Stimulated activated naive B cell treated with anti-CD40 and anti-IgM and Interleukin-4, amounts not matched to agents 10 μg/mL and 1 μg/mL and 100 μg/mL, for 72 hours (primary cell): ENCODE measurements around the gene LGR5.
"Not testable (repeated sequence)": the region's sequence is repeated elsewhere in the genome, so short reads cannot be mapped to it uniquely, and the experiment has no call there.

Experiments used
- ATAC-seq, 2 donors: fragments of 150-1000 bp; cut with Tn5 transposase; replicated peaks; 2 replicates each; pipeline ENCODE4 v1.10.0; 2021; ENCODE audit warnings: moderate library complexity in 1 of 2
- DNase-seq: peaks from one replicate; pipeline ENCODE4 v3.0.0; 2021
- H3K27ac Mint-ChIP-seq: one replicate; pipeline ENCODE4 v1.8.0; 2022; ENCODE audit warnings: mild to moderate bottlenecking, mixed read lengths
- H3K27me3 Mint-ChIP-seq, 2 donors: one replicate each; pipeline ENCODE4 v1.8.0; 2022; ENCODE audit warnings: mixed read lengths in 2 of 2
- H3K36me3 Mint-ChIP-seq, 2 donors: one replicate each; pipeline ENCODE4 v1.8.0; 2022; ENCODE audit warnings: mixed read lengths in 2 of 2, mild to moderate bottlenecking in 1 of 2
- H3K4me1 Mint-ChIP-seq, 2 donors: one replicate each; pipeline ENCODE4 v1.8.0; 2022; ENCODE audit warnings: mixed read lengths in 2 of 2, mild to moderate bottlenecking in 1 of 2
- H3K4me3 Mint-ChIP-seq, 2 donors: one replicate each; pipeline ENCODE4 v1.8.0; 2022; ENCODE audit warnings: mild to moderate bottlenecking in 2 of 2, mixed read lengths in 2 of 2, moderate library complexity in 1 of 2
- H3K9me3 Mint-ChIP-seq, 2 donors: one replicate each; pipeline ENCODE4 v1.8.0; 2022; ENCODE audit warnings: mixed read lengths in 2 of 2, mild to moderate bottlenecking in 1 of 2

Gene LGR5

DNA sequence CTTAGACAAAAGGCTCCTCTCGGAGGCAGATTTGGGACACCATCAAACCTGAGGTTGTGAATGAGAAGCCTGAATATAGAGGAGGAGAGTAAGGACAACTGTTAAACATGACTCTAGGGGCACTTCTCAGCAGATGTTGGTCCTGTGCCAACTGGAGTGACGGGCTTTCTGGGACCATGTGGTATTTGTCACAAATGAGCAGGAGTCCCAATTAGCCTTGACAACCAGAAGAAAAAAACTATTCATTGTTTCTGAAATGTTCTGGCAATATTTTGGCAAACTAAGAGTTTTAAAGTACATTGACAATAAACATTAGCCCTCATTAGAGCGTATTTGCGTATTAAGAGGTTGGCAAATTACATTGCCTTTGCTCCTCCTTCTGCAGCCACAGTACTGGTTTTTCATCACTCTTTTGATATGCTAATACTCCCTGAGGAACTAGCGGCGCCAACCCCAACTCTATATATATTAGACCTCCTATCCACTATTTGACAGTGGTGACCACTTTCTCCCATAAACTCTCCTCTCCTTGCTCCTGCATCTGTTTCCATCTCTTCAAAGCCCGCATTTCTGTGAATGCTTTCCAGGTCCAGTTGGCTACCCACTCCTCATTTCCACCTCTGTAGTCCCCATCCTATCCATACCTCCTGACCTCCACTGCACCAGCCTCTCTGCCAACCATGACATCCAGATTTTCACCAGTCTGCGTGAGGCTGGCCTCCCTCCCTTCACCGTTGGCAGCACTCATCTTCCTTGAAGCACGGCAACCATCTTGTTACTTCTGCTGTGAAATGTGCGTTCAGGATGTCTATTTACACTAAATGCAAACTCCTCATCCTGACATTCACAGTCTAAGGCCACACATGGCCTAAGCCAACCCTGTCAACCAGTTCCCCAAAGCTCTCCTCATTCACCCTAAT lies 123.3 kb downstream of the LGR5 start:
- Mint-ChIP-seq H3K9me3 (peaks cover 0 to 2% of the 10 kb centered on the region in 2 donors), H3K4me1 (no peaks in the 10 kb centered on the region), H3K4me3 (no peak overlapping the region), H3K27ac (no peak overlapping the region), H3K27me3 (no peaks in the 10 kb centered on the region), H3K36me3 (no peaks in the 10 kb centered on the region)
- ATAC-seq (no peak), DNase-seq (no peak)

DNA sequence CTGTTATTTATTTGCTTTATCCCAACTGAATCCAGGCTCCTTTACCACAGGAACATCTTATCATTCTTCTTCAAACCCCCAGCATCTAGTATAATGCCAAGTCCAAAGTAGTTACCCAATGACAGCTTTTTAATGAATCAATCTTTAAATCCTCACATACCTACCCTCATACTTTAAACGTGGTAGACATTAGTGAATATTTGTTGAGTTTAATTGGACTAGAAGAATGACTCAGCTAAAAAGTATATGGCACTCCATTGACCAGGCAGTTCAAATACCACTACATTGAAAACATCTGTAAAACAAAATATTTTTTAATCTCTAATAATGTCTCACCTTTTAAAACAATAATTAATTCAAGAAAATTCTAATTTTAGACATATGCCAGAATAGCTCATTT lies 125.9 kb downstream of the LGR5 start:
- no peak overlapping the region for H3K4me3 Mint-ChIP-seq
- no peaks in the 10 kb centered on the region for H3K36me3 Mint-ChIP-seq
- H3K27ac Mint-ChIP-seq = no peak overlapping the region
- no peaks in the 10 kb centered on the region for H3K4me1 Mint-ChIP-seq
- peaks cover 0 to 2% of the 10 kb centered on the region in 2 donors for H3K9me3 Mint-ChIP-seq
- no peak for ATAC-seq
- DNase-seq = no peak
- no peaks in the 10 kb centered on the region for H3K27me3 Mint-ChIP-seq

DNA sequence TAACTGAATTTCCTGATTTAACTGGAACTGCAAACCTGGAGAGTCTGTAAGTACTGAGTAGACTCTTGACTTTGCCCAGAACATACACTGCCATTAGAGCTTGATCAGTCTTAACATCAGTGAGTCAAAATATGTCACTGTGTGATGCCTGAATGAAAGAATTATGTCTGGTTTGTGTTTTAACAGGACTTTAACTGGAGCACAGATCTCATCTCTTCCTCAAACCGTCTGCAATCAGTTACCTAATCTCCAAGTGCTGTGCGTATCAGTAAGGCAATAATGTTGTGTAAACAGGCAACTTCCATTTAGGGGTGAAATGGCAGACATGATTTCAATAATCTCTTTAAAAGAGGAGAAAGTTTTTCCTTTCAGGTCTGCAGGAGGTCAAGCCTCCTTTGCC lies 127.1 kb downstream of the LGR5 start:
- Mint-ChIP-seq H3K36me3 (no peaks in the 10 kb centered on the region), H3K27ac (no peak overlapping the region), H3K9me3 (peaks cover 0 to 2% of the 10 kb centered on the region in 2 donors), H3K4me1 (no peaks in the 10 kb centered on the region), H3K27me3 (no peaks in the 10 kb centered on the region), H3K4me3 (no peak overlapping the region)
- DNase-seq (no peak), ATAC-seq (no peak)

DNA sequence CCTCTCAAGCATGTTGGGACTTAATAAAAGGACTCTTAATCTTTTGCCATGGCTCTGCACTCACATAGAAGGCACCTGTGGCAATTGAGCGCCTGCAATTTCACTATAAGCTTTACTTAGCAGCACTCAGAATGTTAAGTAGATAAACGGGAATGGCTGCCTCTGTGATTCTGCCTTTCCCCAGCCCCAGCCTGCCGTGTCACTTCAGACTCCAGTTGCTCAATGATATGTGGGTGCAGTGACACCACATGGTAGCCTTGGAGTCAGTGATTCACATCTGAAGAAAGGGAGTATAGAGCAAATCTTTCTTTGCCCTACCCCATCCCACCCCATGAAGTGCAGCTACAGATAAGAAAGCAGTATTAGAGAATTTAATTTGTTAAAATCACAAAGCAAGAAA lies 127.9 kb downstream of the LGR5 start:
- Mint-ChIP-seq H3K4me3 (no peak overlapping the region), H3K27ac (no peak overlapping the region), H3K36me3 (no peaks in the 10 kb centered on the region), H3K27me3 (no peaks in the 10 kb centered on the region), H3K4me1 (no peaks in the 10 kb centered on the region), H3K9me3 (peaks cover 0 to 2% of the 10 kb centered on the region in 2 donors)
- DNase-seq (no peak), ATAC-seq (no peak)

DNA sequence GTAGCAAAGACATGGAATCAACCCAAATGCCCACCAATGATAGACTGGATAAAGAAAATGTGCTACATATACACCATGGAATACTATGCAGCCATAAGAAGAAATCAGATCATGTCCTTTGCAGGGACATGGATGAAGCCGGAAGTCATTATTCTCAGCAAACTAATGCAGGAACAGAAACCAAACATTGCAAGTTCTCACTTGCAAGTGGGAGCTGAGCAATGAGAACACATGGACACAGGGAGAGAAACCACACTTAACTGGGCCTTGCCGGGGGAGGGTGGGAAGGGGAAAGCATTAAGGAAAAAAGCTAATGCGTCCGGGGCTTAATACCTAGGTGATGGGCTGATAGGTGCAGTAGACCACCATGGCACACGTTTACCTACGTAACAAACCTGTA lies 130.3 kb downstream of the LGR5 start:
- H3K9me3 Mint-ChIP-seq, H3K4me1 Mint-ChIP-seq, DNase-seq, H3K27me3 Mint-ChIP-seq, ATAC-seq, H3K27ac Mint-ChIP-seq, H3K36me3 Mint-ChIP-seq, H3K4me3 Mint-ChIP-seq: not testable (repeated sequence)

DNA sequence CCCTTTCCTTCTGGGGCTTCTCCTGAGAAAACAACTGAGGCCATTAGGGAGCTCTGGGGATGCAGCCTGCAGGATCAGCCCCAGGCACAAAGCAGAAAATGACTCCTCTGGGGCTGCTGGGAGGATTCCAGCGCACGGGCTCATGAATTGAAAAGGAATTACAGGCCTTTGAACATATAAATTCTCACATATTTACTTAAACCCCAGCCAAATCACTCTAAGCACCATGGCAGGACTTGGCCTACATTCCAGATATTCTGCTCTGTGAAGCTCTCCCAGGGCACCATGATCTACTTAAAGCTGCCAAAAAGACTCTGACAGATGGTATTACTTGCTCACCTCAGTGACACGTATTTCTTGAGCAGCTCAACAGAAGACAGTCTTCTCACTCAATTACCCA lies 136.9 kb downstream of the LGR5 start:
- DNase-seq = no peak
- H3K4me1 Mint-ChIP-seq = no peaks in the 10 kb centered on the region

DNA sequence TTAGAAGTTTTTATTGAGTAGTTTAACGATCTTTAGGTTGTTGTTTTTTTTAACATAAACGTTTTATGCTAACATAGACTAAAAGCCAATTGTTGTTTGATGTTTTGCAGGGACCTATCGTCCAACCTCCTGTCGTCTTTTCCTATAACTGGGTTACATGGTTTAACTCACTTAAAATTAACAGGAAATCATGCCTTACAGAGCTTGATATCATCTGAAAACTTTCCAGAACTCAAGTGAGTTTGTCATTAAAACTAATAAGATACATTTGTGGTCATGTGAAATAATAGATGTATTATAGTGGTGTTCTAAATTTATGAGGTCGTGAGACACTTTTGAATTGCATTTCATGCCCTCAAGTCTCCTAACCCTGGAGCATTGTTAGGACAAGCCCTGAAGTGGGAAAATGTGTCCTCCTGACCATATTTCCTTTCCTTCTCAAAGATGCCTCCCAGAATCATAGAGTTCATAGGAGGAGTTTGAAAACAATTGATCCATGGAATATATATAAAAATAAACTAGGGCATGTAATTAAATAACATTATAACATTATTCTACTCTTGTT lies 139.2 kb downstream of the LGR5 start:
- no peaks in the 10 kb centered on the region for H3K9me3 Mint-ChIP-seq
- no peak overlapping the region for H3K4me3 Mint-ChIP-seq
- DNase-seq = no peak
- no peaks in the 10 kb centered on the region for H3K4me1 Mint-ChIP-seq
- ATAC-seq = no peak
- H3K36me3 Mint-ChIP-seq = no peaks in the 10 kb centered on the region
- no peaks in the 10 kb centered on the region for H3K27me3 Mint-ChIP-seq
- H3K27ac Mint-ChIP-seq = no peak overlapping the region

More for the DNA sequence above, 136.9 kb downstream of the LGR5 start:
- H3K27me3 Mint-ChIP-seq = no peaks in the 10 kb centered on the region
- no peak for ATAC-seq
- no peak overlapping the region for H3K4me3 Mint-ChIP-seq
- H3K36me3 Mint-ChIP-seq = no peaks in the 10 kb centered on the region
- no peak overlapping the region for H3K27ac Mint-ChIP-seq
- no peaks in the 10 kb centered on the region for H3K9me3 Mint-ChIP-seq

DNA sequence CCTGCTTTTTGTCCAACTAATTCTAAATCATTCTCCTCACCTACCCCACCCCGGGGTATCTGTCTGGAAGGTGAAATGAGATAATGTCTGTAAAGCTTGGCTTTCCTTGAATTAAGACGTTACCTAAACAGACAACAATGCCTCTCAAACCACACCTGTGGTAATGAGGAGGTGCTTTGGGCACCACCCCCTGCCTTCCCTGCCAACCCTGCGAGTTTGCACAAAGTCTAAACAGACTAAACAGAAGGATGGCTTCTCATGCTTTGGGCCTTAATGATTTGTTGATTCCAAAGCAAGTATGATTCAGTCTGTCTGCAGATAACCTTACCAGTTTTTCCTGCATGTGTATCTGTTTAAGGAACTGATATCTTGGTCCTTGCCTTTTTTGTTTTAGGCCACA lies 141.6 kb downstream of the LGR5 start:
- Mint-ChIP-seq H3K9me3 (no peaks in the 10 kb centered on the region), H3K4me1 (no peaks in the 10 kb centered on the region)
- no peak for DNase-seq

DNA sequence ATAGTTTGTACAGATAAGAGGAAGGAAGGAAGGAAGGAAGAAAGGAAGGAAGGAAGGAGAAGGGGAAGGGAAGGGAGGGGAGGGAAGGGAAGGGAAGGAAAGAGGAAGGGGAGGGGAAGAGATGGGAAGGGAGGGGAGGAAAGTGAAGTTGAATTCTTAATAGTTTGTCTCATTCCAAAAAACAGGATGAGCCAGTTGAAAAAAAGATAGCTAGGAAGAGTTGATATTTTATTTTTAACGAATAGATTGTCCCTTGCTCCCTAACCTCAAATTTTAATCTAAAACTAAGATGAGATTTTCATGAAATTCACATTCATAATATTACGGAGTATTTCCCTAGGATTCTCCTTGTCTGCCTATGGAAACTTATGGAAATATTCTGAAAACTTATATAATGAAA lies 143.3 kb downstream of the LGR5 start:
- DNase-seq = no peak
- Mint-ChIP-seq H3K9me3 (no peaks in the 10 kb centered on the region), H3K4me1 (no peaks in the 10 kb centered on the region), H3K27ac (no peak overlapping the region), H3K4me3 (no peak overlapping the region), H3K27me3 (peaks cover 0 to 5% of the 10 kb centered on the region in 2 donors), H3K36me3 (no peaks in the 10 kb centered on the region)
- ATAC-seq = no peak

More for the DNA sequence above, 141.6 kb downstream of the LGR5 start:
- Mint-ChIP-seq H3K36me3 (no peaks in the 10 kb centered on the region), H3K4me3 (no peak overlapping the region), H3K27ac (no peak overlapping the region), H3K27me3 (peaks cover 0 to 5% of the 10 kb centered on the region in 2 donors)
- ATAC-seq = no peak

DNA sequence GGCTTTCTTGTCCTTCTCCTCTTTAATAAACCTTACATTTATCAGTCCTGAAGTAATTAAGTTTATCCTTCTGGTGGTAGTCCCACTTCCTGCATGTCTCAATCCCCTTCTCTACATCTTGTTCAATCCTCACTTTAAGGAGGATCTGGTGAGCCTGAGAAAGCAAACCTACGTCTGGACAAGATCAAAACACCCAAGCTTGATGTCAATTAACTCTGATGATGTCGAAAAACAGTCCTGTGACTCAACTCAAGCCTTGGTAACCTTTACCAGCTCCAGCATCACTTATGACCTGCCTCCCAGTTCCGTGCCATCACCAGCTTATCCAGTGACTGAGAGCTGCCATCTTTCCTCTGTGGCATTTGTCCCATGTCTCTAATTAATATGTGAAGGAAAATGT lies 144.8 kb downstream of the LGR5 start:
- Mint-ChIP-seq H3K36me3 (no peaks in the 10 kb centered on the region), H3K4me3 (no peak overlapping the region), H3K4me1 (no peaks in the 10 kb centered on the region), H3K27me3 (peaks cover 0 to 5% of the 10 kb centered on the region in 2 donors), H3K9me3 (no peaks in the 10 kb centered on the region), H3K27ac (no peak overlapping the region)
- DNase-seq (no peak), ATAC-seq (no peak)

DNA sequence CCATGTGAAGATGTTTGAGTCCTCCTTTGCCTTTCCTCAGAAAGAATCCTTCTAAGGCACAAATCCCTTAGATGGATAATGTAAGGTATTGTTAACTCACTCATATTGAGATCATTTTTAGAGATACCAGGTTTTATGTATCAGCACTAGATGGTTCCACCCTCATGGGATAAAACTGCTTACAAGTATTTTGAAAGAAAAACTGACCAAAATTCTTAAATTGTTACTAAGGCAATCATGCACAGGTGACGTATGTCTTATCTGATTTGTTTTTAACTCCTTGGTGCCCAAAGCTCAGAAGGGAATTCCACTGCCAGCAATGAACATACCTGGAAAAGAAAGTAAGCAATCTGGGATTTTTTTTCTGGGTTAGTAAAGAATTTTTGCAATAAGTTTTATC lies 145.6 kb downstream of the LGR5 start:
- ATAC-seq (no peak), DNase-seq (no peak)
- Mint-ChIP-seq H3K4me3 (no peak overlapping the region), H3K36me3 (no peaks in the 10 kb centered on the region), H3K4me1 (no peaks in the 10 kb centered on the region), H3K9me3 (no peaks in the 10 kb centered on the region), H3K27ac (no peak overlapping the region), H3K27me3 (peaks cover 0 to 11% of the 10 kb centered on the region in 2 donors)

DNA sequence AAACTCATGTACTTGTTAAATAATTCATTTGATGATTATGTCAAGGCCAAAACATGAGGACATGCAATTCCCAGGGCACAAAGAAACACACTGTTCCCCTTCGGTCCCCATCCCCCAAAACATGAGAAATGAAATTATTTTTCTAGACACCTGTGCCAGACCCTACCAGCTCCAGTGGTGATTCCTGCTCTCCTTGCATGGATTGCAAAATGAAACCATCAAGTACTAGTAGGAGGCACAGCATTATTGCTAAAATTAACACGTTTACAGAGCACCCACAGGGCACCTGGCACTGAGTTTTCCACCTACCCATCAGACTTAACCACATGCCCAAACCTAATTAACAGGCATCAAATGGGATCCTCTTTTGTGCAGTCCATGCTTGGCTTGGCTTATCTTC lies 147.4 kb downstream of the LGR5 start:
- H3K36me3 Mint-ChIP-seq = no peaks in the 10 kb centered on the region
- H3K27ac Mint-ChIP-seq = no peak overlapping the region

DNA sequence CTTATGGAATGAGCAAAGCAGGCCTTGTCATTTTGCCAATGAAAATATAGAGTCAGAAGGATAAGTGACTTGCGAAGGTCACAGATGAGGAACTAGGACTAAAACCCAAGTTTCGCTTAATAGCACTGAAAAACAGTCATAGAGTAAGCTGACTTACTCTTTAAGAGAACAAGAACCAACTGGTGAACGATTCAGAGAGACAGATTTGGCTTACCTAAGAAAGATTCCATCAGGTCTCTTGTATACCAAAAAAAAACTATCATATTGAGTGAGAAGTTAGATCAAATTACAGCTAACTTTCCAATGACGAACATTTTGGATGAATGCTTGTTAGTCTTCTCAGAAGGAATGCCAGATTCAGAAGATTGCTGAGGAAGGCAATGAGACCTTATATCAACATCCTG lies 149.9 kb downstream of the LGR5 start:
- Mint-ChIP-seq H3K9me3 (no peaks in the 10 kb centered on the region), H3K4me3 (no peak overlapping the region), H3K27me3 (peaks cover 20 to 22% of the 10 kb centered on the region in 2 donors), H3K36me3 (no peaks in the 10 kb centered on the region), H3K4me1 (no peaks in the 10 kb centered on the region), H3K27ac (no peak overlapping the region)
- ATAC-seq = peak; percentile 55 to 61
- no peak for DNase-seq

More for the DNA sequence above, 147.4 kb downstream of the LGR5 start:
- Mint-ChIP-seq H3K4me1 (no peaks in the 10 kb centered on the region), H3K27me3 (peaks cover 8 to 12% of the 10 kb centered on the region in 2 donors), H3K4me3 (no peak overlapping the region), H3K9me3 (no peaks in the 10 kb centered on the region)
- ATAC-seq = no peak
- DNase-seq = no peak

DNA sequence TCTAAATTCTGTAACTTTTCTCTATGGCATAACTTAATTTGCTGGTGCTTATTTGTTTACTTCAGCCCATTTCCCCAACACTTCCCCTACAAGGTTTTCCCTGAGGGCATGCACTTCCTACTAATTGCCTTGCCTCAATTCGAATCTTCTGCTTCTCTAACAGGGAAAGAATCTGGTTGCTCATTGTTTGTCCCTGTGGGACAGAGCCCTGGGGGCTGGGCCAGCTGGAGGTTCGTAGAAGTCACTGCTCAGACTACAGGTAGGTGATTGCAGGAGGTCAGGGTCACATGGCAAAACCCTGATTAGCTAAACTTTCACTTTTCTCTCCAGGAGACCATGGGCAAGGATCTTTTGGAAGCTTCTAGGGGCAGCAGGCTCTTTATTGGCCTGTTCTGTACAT lies 152.0 kb downstream of the LGR5 start:
- ATAC-seq = no peak
- no peak overlapping the region for H3K27ac Mint-ChIP-seq
- peaks cover 29% of the 10 kb centered on the region in 2 donors for H3K27me3 Mint-ChIP-seq
- no peak overlapping the region for H3K4me3 Mint-ChIP-seq
- H3K36me3 Mint-ChIP-seq = no peaks in the 10 kb centered on the region
- DNase-seq = no peak
- no peaks in the 10 kb centered on the region for H3K4me1 Mint-ChIP-seq
- no peaks in the 10 kb centered on the region for H3K9me3 Mint-ChIP-seq

DNA sequence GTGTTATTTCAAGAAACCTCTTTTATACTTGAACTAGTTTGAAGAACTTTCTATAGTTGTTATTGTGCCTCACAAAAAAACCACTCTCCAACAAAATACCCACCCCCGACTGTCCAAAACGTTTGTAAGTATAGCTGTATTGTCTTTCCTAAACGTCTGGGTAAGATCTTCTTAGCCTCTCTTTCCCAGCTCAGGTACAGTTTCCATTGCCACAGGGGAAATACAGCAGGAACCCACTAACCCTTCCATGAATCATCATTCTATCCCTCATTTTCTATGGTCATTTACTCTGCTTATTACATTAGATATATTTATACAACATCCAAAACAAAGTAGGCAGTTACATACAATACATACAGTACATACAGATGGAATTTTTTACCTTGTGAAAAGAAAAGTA lies 153.2 kb downstream of the LGR5 start:
- ATAC-seq (no peak), DNase-seq (no peak)
- Mint-ChIP-seq H3K4me1 (no peaks in the 10 kb centered on the region), H3K27ac (no peak overlapping the region), H3K4me3 (no peak overlapping the region), H3K27me3 (peaks cover 29% of the 10 kb centered on the region in 2 donors), H3K9me3 (no peaks in the 10 kb centered on the region), H3K36me3 (no peaks in the 10 kb centered on the region)
